SKM-1 treated with dmso at 0.1 percent for 144 hours (cell line): ENCODE results near the gene ERCC2.
"Not testable (repeated sequence)": the region's sequence is repeated elsewhere in the genome, so short reads cannot be mapped to it uniquely, and the experiment has no call there.

ENCODE experiments used
- DNase-seq: peaks from one replicate; lab custom pipeline; 2025; ENCODE audit not compliant: unreplicated experiment; lab: John Stamatoyannopoulos, UW

ERCC2 gene

DNA sequence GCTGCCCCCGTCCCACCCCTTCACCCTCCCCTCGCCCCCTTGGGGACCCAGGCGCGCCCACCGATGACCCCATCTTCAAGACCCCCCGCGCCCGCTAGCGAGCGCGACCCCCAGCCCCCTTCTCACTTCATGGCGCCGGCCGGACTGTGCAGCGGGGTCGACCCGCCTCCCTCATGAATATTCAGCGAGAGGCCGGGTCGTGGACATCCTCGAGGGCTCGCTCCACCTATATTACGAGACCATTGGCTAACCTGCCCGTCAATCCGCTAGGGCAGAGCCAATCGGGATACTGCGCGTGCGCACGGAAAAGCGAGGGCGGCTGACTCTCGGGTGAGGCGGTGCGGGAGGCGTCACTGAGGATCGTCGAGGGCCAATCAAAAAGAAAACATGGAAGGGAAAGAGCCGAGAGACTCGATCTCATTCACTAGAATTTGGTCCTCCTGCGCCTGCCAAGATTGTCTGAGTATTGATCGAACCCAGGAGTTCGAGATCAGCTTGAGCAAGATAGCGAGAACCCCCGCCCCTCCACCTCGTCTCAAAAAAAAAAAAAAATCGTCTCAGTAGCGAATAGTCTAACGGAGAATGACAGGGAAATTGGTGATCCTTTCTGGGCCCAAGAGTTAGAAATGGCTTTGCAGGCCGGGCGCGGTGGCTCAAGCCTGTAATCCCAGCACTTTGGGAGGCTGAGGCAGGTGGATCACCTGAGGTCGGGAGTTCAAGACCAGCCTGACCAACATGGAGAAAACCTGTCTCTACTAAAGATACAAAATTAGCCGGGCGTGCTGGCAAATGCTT is at the start of gene ERCC2:
ERCC2 (minus strand) TSS at position 164 of the 795 bp plus-strand sequence; CDS start at position 131, 33 bp downstream.
- peak; percentile 78 for DNase-seq

DNA sequence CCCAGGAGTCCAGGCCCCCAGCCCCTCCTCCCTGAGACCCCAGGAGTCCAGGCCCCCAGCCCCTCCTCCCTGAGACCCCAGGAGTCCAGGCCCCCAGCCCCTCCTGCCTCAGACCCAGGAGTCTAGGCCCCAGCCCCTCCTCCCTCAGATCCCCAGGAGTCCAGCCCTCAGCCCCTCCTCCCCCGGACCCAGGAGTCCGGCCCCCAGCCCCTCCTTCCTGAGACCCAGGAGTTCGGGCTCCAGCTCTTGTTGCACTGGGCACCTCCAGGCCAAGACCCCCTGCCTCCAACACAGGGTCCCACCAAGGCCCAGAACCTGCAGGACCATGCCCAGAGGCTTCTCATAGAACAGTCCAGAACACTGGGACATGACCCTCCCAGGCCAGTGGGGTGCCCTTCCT is 49.5 kb upstream of the ERCC2 start:
- no peak for DNase-seq

DNA sequence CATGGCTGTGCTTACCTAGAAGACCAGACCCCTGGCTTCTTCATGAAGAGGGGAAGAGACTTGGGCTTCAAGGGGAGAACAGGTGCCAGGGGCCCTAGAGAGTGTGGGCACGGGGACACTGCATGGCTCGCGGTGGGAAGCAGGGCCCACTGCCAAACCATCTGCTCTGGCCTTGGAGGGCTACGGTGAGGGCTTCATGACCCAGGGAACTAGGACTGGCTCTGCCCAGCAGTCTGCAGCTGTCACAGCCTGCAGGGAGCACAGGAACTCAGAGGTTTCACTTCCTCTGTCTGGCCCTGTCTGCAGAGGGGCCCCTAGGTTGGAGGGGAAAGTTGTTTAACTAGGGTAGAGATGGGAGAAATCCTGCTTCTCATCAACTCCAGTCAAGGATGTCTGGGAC is 49.0 kb upstream of the ERCC2 start:
- peak; percentile 61 for DNase-seq

DNA sequence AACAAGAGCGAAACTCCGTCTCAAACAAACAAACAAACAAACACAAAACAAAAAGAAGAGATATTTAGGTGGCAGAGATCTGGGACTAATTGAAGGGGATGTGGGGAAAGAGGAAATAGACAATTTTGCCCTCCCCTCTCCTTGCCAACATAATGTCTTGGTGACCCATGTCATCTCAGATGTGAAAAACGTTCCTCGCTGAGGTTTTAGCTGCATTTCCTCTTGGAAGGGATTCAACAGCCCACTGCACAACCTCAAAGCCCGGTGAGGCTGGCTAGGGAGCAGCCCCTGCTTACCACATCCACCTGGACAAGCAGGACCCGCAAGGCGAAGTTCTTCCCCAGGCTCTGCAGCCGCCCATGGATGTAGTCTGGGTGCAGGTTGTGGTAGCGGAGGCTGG is 48.4 kb upstream of the ERCC2 start:
- DNase-seq = peak; percentile 6

DNA sequence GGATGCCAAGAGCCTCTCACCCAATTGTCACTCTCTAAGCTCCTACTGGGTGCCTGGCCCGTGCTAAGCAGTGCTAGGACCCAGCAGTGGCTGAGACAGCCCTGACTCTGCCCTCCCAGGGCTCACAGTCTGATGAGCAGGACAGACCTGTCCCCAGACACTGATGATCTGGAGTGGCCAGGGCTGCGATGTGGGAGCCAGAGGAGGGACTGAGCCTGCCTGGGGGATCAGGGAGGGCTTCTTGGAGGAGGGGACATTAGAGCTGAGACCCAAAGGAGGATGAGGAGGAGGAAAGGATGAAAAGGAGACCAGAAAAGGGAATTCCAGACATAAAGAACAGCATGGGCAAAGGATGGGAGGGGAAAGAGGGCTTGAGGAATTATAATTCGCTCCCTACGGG is 46.8 kb upstream of the ERCC2 start:
- no peak for DNase-seq

DNA sequence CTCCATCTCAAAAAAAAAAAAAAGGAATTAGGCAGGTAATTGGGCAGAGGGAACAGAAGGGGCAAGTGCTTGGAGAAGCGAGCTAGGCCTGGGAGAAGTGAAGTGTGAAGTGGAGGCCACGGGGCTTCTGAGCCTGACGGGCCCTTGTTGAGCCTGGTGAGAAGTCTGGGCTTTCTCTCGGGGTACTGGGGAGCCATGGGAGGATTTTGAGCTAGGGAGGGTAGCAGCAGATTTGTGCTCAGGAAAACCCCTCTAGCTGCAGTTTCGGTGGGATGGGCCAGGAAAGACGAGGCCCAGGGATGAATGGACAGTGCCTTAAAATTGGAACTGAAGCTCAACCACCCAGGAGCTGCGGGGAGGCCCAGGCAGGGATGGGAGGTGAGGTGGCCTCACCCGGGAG is 44.1 kb upstream of the ERCC2 start:
- no peak for DNase-seq

DNA sequence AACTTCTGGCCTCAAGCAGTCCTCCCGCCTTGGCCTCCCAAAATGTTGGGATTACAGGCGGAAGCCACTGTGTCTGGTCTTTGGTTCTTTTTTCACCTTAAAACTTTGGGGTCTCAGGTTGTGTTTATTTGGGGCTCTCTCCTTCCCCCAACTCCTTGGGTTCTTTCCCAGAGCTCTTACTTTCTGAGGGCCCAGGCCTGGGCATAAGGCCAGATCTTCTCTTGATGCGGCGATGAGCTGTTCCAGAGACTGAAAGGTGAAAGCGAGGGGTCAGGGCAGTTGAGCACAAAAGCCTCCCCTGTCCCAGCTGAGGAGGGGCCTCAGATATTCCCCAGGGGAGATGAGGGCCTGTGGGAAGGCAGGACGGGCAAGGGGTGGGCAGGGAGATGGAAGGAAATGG is 43.1 kb upstream of the ERCC2 start:
- DNase-seq = no peak

DNA sequence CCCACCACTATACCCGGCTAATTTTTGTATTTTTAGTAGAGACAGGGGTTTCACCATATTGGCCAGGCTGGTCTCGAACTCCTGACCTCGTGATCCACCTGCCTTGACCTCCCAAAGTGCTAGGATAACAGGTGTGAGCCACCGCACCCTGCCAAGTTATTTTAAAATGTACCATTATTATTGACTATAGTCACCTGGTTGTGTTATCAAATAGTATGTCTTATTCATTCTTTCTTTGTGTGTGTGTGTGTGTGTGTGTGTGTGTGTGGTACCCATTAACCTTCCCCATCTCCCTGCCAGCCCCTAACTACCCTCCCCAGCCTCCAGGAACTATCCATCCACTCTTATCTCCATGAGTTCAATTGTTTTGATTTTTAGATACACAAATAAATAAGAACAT is 40.0 kb upstream of the ERCC2 start:
- not testable (repeated sequence) for DNase-seq

DNA sequence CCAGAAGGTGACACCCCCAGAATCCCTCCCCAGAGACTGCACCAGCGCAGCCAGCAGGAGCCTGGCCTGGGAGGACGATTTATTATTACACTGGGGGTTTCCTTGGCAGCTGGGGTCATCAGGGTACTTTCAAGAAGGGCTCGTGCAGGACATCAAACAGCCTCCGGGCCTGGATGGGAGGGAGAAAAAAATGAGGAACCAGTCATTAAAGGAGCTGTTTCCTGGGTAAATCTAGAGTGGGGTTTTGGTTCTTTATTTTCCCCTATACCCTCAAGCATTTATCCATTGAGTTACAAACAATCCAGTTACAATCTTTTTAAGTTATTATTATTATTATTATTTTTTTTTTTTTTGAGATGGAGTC is 39.2 kb upstream of the ERCC2 start:
- no peak for DNase-seq

DNA sequence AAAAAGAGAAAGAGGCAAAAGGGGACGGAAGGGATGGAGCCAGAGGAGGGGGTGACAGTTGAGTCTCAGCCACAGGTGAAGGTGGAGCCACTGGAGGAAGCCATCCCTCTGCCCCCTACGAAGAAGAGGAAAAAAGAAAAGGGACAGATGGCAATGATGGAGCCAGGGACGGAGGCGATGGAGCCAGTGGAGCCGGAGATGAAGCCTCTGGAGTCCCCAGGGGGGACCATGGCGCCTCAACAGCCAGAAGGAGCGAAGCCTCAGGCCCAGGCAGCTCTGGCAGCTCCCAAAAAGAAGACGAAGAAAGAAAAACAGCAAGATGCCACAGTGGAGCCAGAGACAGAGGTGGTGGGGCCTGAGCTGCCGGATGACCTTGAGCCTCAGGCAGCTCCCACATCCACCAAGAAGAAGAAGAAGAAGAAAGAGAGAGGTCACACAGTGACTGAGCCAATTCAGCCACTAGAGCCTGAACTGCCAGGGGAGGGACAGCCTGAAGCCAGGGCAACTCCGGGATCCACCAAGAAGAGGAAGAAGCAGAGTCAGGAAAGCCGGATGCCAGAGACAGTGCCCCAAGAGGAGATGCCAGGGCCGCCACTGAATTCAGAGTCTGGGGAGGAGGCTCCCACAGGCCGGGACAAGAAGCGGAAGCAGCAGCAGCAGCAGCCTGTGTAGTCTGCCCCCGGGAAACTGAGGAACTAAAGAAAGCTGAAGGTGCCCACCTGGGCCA is 38.6 kb upstream of the ERCC2 start:
- no peak for DNase-seq

DNA sequence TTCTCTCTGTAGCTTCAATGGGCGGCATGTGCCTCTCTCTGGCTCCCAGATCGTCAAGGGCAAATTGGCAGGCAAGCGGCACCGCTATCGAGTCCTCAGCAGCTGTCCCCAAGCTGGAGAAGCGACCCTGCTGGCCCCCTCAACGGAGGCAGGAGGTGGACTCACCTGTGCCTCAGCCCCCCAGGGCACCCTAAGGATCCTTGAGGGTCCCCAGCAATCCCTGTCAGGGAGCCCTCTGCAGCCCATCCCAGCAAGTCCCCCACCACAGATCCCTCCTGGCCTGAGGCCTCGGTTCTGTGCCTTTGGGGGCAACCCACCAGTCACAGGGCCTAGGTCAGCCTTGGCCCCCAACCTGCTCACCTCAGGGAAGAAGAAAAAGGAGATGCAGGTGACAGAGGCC is 37.7 kb upstream of the ERCC2 start:
- DNase-seq = no peak

DNA sequence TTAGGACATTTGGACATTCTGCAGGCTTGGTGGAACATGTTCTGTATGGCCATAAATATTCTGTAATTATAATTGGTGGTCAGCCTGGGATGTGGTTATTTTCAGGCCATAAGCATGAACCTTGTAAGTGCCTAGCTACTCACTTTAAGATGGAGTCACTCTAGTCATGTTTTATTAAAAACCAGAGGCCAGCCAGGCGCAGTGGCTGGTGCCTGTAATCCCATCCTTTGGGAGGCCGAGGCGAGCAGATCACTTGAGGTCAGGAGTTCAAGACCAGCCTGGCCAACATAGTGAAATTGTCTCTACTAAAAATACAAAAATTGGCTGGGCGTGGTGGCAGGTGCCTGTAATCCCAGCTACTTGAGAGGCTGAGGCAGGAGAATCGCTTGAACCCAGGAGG is 37.2 kb upstream of the ERCC2 start:
- DNase-seq = not testable (repeated sequence)

DNA sequence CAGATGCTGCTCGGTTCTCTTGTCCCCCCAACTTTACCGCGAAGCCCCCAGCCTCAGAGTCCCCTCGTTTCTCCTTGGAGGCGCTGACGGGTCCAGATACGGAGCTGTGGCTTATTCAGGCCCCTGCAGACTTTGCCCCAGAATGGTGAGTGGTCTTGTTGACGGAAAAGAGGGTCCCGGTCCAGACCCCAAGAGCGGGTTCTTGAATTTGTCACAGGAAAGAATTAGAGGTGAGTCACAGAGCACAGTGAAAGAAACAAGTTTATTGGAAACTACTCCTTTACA is 36.7 kb upstream of the ERCC2 start:
- DNase-seq = no peak

DNA sequence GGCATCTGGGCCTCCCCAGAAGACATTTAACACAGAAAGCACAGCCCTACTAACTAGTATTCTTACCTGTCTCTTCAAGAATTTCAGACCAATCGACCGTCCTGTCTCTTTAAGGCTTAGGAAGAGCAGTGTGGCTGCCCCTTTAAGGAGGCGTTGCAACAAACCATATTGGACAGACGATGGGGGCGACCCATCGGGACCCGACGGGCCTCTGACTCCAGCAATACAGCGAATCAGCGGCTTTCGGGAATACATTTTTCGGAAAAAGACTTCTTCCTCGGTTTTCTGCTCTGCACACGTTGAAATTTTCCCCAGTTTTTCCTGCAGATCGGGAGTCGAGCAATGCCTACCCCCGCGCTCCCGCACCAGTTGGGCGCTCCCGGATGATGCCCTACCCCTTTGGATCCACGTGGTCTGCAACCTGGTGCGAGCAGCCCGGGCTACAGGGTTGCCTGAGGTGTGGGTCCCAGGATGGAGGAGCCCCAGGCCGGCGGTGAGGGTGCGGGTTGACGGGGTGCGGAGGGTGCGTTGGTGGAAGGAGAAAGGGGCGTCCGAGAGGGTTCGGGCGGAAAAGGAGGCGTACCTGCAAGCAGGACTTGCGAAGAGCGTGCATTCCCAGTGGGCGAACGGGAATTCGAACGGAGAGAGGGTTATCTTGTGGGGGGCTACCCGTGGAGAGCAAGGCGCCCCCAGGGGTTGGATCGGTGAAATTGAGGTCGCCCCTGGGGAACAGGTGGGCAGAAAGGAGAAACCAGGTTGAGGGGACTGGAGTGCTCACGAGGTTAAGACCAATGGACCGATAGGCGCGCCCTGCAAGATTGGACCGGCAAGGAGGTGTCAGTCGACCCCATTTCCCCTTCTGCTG is 36.1 kb upstream of the ERCC2 start, which contains the start of gene POLR1G:
POLR1G (plus strand) TSS at position 419 of the 865 bp plus-strand sequence; CDS start at position 472, 53 bp downstream.
- DNase-seq = peak; percentile 68

DNA sequence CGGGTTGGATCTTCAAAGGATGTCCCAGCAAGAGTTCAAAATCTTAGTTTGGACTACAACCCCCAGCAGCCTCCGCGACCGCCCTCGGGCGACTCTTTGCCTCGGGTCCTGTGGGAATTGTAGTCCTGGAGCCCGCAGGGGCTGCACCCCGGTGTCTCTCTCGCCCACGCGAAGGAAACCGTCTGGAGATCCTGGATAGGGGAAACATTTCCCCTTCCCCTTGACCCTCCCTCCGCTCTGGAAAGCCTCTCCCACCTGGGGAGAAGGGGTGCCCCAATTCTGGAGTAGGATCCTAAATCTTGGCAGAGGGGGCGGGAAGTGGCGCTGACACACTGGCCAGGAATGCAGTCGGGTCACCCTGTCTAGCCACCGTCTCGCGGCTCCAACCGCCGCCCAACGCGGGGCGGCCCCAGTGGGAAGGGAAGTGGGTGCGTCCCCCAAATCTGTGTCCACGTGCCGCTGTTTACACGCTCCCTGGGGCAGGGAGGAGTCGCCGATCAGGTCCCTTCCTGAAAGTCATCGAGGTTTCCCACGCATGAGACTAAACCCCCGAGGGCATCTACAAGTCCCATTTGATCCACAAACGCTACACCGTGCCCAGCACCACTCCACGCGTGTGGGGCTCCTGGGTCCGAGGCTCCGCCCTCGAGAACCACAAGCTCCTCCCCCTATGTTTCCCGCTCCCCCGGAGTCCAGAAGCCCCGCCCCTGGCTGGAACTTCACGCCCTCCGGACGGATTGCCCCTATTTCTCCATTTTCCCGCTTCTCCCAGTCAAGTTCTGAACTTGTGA is 35.3 kb upstream of the ERCC2 start:
- DNase-seq = peak; percentile 16

DNA sequence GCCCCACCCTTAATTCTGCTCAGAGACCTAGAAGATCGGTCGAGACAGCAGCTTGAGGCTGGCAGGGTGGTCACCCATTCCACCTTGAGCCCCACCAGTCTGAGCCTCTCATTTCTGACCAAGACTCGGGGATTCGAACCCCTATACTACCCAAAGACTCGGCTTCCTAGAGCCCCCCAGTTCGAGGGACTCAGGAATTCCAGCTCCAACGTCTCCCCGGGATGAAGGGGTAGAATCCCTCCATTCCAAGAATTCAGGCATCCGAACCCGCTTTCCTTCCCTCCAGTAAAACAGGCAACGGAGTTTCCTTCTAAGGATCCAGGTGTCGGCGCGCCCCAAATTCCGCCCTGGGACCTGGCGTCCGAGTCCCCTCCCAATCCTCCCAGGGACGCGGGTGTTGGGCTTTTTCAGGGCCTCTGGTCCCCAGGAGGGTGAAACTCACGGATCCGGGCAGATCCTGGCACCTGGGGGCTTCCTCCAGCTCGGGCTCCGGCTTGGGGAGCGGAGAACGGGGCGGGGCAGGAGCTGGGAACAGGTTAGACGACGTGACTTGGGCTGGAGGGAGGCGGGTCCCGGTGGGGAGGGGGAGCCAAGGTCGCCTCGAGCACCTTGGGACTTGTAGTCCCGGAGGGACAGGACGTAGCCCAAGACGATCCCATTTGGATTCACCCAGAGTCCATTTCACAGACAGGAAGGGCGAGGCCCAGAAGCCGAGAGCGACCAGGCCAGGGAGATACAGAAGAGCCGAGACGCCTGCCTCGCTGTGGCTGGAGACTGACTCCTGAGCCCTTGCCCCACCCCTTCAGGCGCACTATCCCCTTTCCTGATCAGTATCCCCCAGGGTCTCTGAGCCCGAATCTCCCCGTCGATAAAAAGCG is 34.4 kb upstream of the ERCC2 start, which contains the start of gene PPP1R13L:
PPP1R13L (minus strand) TSS at position 513 of the 878 bp plus-strand sequence. CDS start 6,751 bp downstream, outside the sequence.
- no peak for DNase-seq

DNA sequence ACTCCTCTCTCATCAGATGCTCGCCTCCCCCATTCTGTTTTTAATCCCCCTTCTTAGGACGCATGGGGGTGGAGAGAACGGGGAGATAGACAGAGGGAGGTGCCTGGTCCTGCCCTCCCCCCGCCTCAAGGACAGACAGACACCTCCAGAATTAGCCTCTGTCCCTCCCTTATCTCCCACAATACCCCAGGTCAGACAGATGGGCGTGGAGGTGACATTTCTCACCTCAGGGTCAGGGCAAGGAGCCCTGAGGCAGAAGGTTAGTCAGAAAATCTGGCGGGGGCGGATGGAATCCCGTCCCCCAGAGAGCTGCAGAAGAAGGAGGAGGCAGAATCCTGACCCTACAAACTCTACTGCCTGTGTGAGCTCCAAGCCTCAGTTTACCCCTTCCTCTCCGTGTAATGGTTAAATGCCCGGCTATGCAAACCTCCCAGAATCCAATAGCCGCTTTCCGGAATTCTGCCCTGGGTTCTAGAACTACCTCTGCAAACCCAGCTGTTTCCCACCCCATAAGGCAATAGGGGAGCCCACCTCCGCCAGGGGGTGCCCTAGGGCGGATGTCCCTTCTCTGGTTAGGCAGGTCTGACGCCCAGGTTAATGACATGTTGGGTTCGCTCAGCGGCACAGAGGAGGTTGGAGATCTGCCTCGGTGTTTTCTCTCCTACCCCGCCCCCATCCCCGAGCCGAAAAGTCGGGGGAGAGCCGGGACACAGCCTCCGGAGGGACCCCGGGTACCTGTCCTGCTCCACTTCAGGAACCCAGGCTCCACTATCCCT is 33.6 kb upstream of the ERCC2 start:
- no peak for DNase-seq

DNA sequence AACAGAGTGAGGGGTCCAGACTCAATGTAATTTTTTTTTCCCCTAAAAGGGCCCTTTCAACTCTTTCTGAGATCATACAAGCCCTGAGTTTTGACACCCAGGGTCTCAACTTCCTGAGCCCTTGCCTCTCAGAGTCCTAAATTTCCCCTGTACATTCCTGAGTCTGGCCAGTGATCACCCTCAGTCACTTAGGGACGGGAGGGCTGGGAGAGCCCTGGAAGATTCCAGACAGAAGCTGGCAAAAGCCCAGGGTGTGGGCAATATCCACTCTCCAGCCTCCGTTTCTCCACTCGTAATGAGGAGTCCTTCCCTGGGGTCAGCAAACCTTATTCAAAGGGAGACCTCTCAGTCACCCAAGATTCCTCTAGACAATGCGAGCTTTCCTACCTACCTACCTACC is 32.9 kb upstream of the ERCC2 start:
- DNase-seq = no peak
